CD4-positive, alpha-beta T cell treated with Interleukin-12 subunit alpha and Interleukin-12 subunit beta, for 1 hour (primary cell): ENCODE results near the gene RBM22.

ENCODE experiments used
- DNase-seq: peaks from one replicate; pipeline ENCODE4 v3.0.0-alpha.2; 2020

Gene RBM22

DNA sequence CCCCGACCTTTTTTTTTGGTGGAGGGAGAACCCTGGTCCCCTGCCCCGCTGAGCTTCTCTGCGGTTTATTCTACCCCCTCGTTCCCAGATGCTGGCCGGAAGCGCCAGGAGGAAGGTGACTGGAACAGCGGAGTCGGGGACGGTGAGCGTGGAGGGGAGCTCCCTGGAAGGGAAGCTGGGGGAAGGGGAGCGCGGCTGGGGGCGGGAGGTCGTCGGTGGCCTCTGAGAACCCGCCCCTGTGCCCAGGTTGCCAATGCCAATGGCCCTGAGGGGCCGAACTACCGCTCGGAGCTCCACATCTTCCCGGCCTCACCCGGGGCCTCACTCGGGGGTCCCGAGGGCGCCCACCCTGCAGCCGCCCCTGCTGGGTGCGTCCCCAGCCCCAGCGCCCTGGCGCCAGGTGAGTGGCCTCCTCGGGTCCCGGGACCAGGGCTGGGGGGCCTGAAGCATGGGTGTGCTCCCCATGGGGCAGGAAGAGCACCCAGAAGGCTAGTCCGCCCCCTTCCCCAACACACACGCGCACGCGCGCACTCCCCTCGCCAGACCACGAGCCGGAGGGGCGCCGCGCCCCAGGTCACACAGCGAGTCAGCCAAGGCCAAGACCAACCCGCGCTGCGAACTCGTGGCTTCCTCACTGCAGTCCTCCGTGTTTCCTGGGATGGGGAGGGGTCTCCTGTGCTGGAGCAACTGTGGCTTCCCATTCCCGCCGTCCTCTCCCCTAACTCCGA lies 29.2 kb downstream of the RBM22 start:
- DNase-seq, result peak; percentile 8

DNA sequence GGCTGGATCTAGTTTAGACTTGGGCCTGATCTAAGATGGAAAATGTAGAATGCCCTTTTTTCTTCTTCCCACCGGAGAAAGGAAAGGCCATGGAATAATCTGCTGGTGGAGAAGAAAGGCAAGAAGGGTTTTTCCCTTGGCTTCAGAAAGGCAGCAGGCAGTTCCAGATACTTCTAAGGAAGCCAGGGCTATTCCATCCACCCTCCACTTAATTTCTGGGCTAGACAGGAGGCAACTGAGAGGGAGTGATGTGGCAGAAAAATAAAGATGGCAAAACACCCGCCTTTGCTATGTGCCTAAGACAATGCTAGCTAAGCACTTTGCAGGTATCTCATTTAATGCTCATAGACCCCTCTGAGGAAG lies 29.9 kb downstream of the RBM22 start:
- DNase-seq, result no peak

DNA sequence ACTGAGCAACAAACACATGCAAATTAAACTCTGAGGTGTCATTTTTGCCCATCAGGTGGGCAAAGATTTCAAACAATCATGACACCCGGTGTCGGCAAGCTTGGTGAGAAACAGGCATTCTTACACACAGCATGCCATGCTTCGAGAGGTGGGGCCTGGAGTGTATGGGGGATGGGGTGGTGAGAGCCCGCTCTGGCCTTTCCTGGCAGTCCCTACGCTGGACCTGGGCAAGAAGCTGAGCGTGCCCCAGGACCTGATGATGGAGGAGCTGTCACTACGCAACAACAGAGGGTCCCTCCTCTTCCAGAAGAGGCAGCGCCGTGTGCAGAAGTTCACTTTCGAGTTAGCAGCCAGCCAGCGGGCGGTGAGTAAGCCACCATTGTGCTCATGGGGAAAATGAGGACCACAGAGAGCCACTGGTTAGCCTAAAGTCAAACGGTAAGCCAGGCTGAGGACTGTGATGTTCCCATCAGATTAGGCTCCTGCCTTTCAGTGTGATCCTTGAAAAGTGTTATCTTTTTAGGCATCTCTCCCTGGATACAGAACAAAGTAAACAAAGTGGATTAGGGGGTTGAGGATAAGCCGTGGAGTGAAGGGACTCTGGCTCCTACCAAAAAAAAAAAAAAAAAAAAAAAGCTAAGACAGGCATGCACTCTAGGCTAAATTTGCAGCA lies 30.5 kb downstream of the RBM22 start:
- no peak for DNase-seq

DNA sequence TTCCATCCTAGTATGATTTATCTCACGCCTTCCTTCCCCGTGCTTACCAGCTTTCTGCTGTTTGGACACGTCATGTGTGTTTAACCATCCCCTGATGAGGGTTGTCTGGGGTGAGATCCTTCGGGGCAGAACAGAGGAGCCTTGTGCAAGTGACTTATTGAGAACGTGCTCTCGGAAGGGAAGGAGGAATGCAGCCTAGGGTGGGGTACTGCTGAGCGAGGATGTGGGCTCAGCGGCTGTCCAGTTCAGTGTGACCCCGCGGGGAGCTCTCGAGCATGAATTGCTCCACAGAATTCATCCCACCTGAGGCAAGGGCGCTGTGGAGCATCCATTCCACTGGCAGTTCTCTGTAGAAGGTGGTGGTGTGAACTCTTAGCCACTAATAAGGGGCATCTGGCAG lies 35.8 kb downstream of the RBM22 start:
- no peak for DNase-seq

DNA sequence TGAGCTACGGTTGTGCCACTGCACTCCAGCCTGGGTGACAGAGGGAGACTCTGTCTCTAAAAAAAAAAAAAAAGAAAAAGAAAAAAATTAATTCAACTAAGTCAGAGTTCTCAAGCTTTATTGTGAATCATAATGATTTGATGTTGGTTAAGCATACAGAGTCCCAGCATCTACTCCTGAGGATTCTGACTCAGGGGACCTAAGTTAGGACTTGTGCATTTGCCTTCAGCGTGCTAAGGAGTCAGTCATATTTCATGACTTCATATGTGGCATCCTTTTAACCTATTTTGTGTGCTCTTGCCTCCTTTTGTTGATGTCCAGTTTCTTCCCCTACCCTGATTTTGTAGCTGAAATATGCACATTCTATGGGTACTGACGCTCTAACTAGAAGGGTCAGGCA lies 36.9 kb downstream of the RBM22 start:
- DNase-seq, result no peak

DNA sequence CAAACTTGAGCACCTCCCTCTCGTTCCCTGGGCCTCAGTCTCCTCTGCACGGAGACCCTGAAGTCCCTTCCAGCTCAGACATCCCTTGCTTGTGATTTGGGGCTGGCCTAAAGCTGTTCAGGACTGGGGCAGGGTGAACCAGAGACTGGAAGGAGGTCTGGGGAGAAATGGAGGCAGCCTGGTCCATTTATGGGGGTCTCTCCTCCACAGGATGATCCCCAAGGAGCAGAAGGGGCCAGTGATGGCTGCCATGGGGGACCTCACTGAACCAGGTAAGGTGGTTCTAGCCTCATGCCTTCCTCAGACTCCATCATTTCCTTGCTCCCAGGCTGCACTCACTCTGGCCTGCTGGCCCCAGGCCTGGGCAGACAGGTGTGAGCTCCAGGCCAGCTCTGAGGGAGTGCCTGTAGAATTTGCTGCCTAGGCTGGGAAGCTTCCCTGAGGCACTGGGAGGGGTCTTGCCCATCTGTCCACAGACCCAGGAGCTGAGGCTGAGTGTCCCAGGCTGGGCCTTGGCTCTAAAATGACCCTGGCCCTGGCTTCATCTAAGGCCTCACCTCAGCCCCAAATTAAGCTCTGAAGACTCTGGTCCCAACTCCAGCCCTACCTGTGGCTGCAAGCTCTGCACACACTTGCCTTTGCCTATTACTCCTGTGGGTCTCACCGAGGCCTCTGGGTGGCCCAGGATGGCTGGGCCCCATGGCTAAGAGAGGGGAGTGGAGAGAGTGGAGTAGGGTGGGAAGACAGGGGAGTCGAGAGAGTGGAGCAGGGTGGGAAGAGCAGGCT lies 37.9 kb downstream of the RBM22 start:
- no peak for DNase-seq

DNA sequence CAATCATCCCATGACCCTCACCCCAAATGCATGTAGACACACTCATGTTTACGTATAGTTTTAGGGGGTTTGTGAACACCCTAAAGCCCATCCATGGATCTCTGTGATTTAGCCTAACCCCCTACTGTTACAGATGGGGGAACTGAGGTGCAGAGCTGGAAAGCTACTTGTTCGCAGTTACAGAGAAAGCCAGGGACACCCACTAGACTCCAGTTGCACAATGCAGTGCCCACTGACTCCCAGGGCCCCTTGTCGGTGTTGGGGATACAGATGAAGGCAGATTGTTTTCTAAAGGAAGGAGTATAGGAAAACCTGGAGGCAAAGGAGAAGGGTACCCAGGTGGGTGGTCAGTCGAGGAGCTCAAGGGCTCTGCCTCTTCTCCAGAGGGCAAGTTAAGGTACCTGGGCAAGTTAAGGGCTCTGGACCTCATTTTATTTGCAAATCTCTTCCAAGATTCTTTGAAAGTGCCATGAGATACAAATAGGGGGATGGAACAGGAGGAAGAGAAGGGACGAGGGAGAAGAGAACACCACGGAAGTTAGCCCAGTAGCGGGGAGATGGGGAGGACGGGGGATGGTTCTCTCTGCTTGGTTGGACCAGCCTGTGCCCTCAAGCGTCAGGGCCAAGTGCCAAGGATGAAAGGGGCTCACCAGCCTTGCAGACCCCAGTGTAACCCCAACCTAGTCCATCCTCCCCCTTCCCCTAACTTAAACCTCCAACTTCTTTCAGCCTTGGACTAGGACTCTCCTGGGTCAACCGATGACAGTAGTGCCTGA lies 38.9 kb downstream of the RBM22 start:
- no peak for DNase-seq

DNA sequence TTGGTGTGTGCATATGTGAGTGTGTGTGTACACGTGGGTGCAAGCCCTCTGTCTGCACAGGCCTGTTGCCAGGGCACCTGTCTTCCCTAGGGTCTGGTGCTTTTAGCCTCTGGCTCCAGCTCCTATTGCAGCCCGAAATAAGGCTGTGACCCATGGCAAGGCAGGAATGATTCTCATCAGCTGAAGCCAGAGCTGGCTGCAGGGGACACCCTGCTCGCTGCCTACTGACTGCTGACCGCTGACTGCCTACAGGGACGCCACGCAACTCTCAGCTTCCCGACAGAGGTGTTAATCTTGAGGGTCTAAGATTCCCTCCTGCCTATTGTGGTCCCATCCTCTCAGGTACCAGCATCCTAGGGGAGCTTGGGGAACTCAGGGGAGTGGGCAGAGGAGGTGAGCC lies 39.8 kb downstream of the RBM22 start, which contains the start of gene MYOZ3:
Gene MYOZ3, plus strand, starts transcription at position 166 of the 400 bp plus-strand sequence. CDS start 1,691 bp downstream, outside the sequence.
- DNase-seq, result no peak

DNA sequence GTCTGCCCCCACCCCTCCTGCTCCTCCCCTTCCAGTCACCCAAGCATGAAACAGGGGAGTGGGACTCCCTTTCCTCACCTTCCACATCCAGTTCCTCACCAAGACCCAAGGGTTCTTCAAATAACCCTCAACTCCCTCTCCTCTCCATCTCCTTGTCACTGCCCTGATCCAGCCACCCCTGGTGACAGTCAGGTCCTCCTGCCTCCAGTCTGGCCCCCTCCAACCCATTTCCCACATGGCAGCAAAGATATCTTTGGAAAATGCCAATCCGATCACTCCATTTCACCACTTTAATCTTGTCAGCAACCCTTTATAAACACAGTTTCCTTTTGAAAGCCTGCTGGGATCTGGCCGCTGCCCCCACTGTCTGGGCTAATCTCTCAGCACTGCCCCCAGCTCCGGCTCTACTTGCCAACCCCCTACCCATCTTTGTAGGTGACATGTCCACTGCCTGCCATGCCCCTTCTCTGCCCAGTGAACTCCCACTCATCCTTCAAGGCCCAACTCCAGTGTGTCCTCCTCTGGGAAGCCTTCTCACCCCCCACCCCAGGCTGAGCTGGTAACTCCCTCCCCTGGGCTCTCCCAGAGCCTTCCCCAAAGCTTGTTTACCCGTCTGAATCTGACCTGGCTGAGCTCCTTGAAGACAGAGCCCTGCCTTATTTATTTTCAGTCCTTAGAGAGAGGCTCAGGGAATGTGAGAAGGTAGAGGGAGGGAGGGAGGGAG lies 40.6 kb downstream of the RBM22 start:
- DNase-seq, result no peak

DNA sequence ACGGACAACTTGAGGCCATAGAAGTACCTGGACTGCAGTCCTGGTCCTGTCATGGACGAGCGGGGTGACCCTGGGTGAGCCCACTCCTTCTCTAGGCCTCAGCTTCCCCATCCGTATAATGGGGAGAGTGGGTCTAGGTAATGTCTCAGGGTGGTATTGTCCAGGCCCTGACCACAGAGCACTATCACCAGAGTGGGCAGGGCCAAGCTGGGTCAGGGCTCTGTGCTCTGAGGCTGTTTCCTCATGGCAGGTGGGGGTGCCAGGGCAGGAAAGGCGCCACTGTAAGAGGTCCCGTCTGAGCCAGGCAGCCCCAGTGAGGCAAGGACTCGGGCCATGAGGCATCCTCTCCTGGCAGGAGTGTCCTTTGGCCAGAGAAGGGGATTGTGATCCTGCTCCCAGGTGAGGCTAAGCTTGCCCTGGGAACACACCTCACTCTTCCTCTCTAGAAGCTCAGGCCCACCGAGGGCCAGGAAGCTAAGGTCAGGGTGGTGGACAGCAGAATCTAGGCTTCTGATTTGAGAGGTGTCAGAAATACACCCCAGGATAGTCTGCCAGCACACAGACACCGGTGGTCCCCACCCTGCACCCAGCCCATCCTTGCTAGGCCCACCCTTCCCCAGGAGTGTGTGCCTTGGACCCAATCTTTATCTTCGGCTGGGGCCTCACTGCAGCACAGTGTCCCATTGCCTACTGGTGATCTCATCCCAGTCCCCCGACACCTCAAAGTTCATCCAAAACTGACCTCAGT lies 41.3 kb downstream of the RBM22 start:
- DNase-seq, result no peak

DNA sequence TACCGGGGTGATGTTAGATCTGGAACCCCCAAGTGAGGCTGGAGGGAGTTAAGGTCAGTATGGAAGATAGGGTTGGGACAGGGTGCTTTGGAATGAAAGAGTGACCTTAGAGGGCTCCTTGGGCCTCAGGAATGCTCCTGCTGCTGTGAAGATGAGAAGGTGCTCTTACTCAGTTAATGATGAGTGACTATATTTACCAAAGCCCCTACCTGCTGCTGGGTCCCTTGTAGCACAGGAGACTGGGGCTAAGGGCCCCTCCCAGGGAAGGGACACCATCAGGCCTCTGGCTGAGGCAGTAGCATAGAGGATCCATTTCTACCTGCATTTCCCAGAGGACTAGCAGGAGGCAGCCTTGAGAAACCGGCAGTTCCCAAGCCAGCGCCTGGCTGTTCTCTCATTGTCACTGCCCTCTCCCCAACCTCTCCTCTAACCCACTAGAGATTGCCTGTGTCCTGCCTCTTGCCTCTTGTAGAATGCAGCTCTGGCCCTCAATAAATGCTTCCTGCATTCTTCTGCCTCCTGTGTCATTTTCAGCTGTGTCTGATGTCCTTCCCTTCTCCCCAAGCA lies 42.1 kb downstream of the RBM22 start:
- DNase-seq, result no peak

DNA sequence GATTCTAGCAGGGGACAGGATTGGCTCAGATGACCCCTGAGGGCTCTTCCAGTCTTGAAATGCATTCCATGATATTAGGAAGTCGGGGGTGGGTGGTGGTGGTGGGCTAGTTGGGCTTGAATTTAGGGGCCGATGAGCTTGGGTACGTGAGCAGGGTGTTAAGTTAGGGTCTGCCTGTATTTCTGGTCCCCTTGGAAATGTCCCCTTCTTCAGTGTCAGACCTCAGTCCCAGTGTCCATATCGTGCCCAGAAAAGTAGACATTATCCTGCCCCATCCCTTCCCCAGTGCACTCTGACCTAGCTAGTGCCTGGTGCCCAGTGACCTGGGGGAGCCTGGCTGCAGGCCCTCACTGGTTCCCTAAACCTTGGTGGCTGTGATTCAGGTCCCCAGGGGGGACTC lies 42.7 kb downstream of the RBM22 start:
- DNase-seq, result no peak

DNA sequence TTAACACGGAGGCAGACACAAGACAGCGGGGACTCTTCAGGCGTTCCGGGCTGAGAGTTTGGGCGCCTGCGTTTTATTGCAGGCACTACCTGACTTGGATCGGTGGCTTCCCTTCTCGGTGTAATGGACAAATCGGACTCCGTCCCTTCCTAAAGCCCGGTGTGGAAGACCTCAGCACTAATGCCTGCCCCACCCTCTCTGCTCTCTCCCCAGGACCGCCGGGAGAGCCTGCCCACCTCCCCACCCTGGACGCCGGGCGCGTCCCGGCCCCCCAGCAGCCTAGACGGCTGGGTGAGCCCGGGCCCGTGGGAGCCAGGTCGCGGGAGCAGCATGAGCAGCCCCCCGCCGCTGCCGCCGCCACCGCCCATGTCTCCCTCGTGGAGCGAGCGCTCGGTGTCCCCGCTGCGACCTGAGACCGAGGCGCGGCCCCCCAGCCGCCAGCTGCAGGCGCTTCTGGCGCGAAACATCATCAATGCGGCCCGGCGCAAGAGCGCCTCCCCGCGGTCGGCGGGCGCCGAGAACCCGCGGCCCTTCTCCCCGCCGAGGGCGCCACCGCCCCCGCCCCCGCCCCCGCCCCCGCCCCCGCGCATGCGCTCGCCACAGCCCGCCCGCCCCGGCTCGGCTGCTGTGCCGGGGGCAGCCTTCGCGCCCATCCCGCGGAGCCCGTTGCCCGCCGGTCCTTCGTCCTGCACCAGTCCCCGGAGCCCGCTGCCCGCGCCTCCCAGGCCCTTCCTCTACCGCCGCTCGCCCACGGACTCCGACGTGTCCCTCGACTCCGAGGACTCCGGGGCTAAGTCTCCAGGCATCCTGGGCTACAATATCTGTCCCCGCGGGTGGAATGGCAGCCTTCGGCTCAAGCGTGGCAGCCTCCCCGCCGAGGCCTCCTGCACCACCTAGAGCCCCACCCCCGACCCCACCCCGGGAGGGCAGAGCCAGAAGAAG lies 44.4 kb downstream of the RBM22 start:
- peak; percentile 89 for DNase-seq

DNA sequence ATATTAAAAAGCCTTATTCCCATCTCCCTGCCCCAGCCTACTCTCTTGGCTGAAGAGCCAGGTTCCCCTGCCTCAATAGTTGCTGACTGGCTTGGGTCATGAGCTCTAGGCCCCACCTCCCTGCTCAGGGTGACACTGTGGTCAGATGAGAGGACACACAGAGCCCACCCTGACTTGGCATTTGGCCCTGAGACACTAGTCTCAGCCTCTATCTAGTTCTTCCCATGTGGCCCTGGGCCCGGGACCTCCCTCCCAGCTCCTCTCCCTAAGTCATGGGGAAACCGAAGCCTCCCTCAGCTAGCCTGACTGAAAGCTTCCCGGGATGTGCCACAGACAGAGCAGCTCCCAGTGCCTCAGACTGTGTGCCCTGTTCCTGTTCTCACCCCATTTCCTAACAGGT lies 45.6 kb downstream of the RBM22 start:
- DNase-seq, result no peak

DNA sequence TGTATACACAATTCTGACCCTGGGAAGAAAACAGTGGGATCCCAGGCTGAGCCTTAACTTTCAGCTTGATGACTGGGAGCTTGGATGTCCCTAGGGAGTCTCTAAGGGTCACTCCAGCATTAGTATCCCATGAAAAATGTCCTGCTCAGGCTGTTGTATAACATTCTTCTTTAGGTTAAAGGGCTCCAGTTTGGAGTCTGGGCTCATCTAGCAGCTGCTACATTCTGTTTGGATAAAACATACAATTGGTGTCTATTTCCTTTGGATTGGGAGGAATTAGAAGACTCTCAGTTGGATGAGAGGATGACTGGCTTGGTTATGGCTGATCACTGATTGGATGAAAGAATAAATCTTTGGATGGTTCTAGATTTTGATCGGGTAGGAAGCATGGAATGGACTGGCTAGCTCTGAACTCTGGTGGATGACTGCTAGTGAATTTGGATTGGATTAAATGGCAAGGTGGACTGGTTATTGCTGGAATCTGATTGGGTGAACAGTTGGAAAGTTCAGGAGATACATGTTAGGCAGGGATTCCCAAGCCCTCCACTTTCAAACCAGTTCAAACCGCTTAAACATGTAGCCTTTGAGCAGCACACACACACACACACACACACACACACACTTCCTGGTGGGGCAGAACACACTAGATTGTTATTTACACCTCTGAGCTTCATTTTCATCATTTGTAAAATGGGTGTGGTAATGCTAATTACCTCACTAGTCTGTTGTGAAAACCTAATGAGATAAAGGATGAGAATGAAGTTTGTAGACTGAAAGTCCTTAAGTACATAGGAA lies 46.9 kb downstream of the RBM22 start:
- no peak for DNase-seq

DNA sequence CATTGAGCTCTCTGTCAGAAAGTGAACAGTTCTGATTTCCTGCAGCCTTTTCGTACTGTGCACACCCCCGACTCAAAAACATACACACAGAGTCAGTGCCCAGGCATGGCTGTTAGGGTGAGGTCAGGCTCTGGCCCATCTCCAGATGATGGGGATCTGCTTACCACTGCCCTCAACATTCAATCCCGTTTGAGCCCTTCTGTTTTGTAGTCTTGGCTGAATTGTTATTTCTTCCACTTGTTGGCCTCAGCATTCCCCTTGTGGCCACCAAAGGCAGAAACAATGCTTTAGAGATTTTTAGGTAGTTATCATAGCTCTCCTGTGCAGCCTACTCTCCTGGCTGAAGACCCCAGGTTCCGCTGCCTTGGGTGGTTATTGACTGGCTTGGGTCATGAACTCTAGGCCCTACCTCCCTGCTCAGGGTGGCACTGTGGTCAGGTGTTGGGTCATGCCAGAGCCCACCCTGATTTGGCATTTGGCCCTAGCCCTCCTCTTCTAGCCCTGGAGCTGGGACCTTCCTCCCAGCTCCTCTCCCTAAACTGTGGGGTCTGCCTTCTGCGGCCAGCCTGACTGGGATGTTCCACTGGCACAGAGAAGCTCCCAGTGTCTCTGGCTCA lies 47.6 kb downstream of the RBM22 start:
- DNase-seq, result no peak

DNA sequence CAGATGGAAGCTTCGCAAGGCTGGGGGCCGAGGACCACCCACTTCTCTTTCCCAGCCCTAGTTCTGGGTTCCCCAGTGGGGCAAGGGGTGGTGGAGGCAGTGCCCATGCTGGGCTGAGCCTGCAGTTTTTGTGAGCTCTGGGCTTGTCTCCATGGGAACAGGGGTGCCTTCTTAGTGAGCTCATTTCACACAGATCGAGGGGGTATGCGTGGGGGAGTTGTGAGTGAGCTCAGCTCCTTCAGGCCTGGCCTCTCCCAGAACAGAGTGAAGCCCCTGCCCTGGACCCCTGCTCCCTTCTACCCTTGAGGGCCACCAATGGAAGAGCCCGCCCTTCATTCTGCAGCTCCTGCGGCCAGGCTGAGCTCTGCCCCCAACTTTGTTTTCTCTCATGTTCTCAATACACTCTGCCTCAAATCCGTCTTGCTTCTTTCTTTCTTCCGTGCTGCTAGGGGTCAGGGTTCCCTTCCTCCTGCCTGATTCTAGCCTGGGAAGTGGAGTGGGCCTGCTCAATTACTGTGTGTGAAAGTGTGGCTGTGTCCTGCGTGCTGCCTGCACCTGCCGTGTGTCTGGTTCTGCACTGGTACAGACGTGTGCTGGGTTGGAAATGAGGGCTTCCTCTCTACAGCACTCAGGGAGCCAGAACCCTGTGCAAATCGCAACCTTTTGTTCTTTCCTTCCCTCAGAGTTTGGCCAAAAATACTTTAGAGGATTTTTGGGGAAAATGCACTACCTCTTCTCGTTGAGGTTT lies 48.8 kb downstream of the RBM22 start:
- DNase-seq, result no peak

DNA sequence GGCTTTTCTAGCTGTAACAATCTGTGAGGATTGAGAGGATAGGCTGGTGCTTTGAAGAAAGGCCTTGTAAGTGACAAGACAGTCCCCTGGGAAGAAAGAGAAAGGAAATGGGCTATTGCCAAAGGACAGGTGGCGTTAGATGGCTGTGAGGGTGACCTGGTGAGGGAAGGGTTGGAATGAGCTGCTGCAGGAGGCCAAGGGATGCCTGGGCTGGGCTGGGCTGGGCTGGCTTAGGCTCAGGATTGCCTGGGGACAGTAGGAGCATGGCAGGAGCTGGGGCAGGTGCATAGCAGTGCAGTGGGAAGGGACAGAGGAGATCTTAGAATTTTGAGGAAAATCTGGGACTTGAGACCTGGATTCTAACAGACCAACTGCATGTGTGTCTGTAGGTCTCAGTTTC lies 49.5 kb downstream of the RBM22 start:
- no peak for DNase-seq
